ENCODE data around the gene TXNDC8. TPM values are rescaled to one million over a fixed set of nuclear protein-coding genes. Genes with fewer than 3 reads are reported as not detected.

The TXNDC8 gene
- total RNA-seq, 2 experiments from 2014 or later = not detected

DNA sequence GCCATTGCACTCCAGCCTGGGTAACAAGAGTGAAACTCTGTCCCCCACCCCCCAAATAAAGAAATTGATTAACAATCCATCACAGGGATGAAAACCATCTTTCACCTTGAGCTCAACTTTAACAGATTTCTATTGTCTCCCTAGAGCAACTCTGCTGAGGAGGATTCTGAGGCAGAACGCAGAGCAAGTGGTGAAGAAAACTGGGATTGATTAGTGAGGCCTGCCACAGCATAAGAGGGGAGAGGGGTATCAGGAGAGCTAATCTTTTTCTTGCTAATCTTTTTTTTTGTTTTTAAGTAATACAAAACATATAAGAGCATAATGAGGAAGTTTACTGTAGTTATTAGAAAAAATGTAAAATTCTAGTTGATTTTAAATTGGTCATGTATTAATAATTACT is 8.9 kb downstream of the TXNDC8 start:
- intact Hi-C loops (cut with DNase I, micrococcal nuclease) = no loop called here
- ATAC-seq (ENCODE audit: poor library complexity) = no peak
- H3K4me3 ChIP-seq (ENCODE audit: low read length) = no peak overlapping the region
- DNase-seq = no peak
- H3K27ac ChIP-seq (ENCODE audit: low read depth in 1 of 2, low read length in 2 of 2) = no peak overlapping the region
- Mint-ChIP-seq H3K27me3 (peaks cover 5% of the 10 kb centered on the region), H3K9me3 (no peaks in the 10 kb centered on the region), H3K36me3 (ENCODE audit: low read depth) (no peaks in the 10 kb centered on the region), H3K4me3 (no peak overlapping the region), H3K4me1 (ENCODE audit: low read depth) (no peaks in the 10 kb centered on the region), H3K27ac (no peak overlapping the region)
- no peaks in the 10 kb centered on the region for H3K36me3 ChIP-seq (ENCODE audit: insufficient read depth, low read length)
- no peaks in the 10 kb centered on the region for H3K9me3 ChIP-seq (ENCODE audit: control insufficient read depth in 1 of 2, insufficient read depth in 1 of 2, low read length in 2 of 2)
- ChIA-PET CTCF (no interaction called here), POLR2A (no interaction called here)
- H3K4me1 ChIP-seq (ENCODE audit: insufficient read depth, low read length) = no peaks in the 10 kb centered on the region
- TF ChIP-seq, protein P1, sequence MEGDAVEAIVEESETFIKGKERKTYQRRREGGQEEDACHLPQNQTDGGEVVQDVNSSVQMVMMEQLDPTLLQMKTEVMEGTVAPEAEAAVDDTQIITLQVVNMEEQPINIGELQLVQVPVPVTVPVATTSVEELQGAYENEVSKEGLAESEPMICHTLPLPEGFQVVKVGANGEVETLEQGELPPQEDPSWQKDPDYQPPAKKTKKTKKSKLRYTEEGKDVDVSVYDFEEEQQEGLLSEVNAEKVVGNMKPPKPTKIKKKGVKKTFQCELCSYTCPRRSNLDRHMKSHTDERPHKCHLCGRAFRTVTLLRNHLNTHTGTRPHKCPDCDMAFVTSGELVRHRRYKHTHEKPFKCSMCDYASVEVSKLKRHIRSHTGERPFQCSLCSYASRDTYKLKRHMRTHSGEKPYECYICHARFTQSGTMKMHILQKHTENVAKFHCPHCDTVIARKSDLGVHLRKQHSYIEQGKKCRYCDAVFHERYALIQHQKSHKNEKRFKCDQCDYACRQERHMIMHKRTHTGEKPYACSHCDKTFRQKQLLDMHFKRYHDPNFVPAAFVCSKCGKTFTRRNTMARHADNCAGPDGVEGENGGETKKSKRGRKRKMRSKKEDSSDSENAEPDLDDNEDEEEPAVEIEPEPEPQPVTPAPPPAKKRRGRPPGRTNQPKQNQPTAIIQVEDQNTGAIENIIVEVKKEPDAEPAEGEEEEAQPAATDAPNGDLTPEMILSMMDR (IDR thresholded peaks at IDR 0.05) = no peak
- no peaks in the 10 kb centered on the region for H3K27me3 ChIP-seq (ENCODE audit: control insufficient read depth in 1 of 2, insufficient read depth in 2 of 2, low read length in 2 of 2)

DNA sequence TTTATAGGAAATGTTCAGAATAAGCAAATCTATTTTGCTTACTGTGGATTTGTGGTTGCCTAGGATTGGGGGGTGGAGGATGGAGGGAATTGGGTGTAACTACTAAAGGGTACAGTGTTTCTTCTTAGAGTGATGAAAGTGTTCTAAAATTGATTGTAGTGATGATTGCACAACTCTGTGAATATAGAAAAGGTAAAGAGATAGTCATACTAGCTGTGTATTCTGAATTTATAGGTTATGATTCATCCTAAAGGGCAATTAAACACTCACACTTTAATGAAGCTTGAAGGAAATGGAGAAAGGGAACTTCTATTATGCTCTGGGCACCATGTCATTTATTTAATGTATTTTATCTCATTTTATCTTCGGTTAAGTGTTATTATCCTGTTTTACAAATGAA is 9.9 kb downstream of the TXNDC8 start:
- no peak overlapping the region for H3K4me3 ChIP-seq (ENCODE audit: low read length)
- ATAC-seq (ENCODE audit: poor library complexity) (no peak), DNase-seq (no peak)
- intact Hi-C loops (cut with DNase I, micrococcal nuclease) = no loop called here
- CTCF ChIA-PET = no interaction called here
- H3K4me1 ChIP-seq (ENCODE audit: insufficient read depth, low read length) = no peaks in the 10 kb centered on the region
- POLR2A ChIA-PET = no interaction called here
- H3K36me3 ChIP-seq (ENCODE audit: insufficient read depth, low read length) = no peaks in the 10 kb centered on the region
- no peaks in the 10 kb centered on the region for H3K9me3 ChIP-seq (ENCODE audit: control insufficient read depth in 1 of 2, insufficient read depth in 1 of 2, low read length in 2 of 2)
- Mint-ChIP-seq H3K27me3 (peaks cover 1% of the 10 kb centered on the region), H3K9me3 (no peaks in the 10 kb centered on the region), H3K4me1 (ENCODE audit: low read depth) (no peaks in the 10 kb centered on the region), H3K27ac (no peak overlapping the region), H3K36me3 (ENCODE audit: low read depth) (no peaks in the 10 kb centered on the region), H3K4me3 (no peak overlapping the region)
- TF ChIP-seq, protein P1 (IDR thresholded peaks at IDR 0.05) = no peak
- H3K27me3 ChIP-seq (ENCODE audit: control insufficient read depth in 1 of 2, insufficient read depth in 2 of 2, low read length in 2 of 2) = no peaks in the 10 kb centered on the region
- H3K27ac ChIP-seq (ENCODE audit: low read depth in 1 of 2, low read length in 2 of 2) = no peak overlapping the region

DNA sequence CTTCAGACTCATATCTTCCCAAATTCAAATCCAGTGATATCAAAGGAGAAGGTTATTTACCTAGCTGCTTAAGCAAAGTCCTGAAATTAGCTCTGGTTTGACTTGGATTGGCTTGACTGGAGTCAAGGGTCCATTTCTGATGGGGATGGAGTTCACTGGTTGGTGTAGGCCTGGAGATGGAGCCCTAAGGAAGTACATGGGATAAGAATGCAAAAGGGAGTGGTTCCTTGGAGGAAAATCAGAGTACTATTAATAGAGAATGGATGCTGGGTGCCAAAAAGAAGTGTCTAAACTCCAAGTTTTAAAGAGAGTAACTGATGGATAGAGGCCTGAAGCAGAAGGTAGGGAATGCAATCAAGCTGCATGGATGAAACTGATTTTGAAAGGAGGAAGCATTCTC is 13.8 kb downstream of the TXNDC8 start:
- Mint-ChIP-seq H3K4me1 (ENCODE audit: low read depth) (no peaks in the 10 kb centered on the region), H3K9me3 (no peaks in the 10 kb centered on the region), H3K27ac (no peak overlapping the region), H3K27me3 (no peaks in the 10 kb centered on the region), H3K4me3 (no peak overlapping the region), H3K36me3 (ENCODE audit: low read depth) (no peaks in the 10 kb centered on the region)
- ATAC-seq (ENCODE audit: poor library complexity) (no peak), DNase-seq (no peak)
- intact Hi-C loops (cut with DNase I, micrococcal nuclease) = no loop called here
- Histone ChIP-seq H3K4me3 (ENCODE audit: low read length) (no peak overlapping the region), H3K36me3 (ENCODE audit: insufficient read depth, low read length) (no peaks in the 10 kb centered on the region), H3K9me3 (ENCODE audit: control insufficient read depth in 1 of 2, insufficient read depth in 1 of 2, low read length in 2 of 2) (no peaks in the 10 kb centered on the region), H3K27me3 (ENCODE audit: control insufficient read depth in 1 of 2, insufficient read depth in 2 of 2, low read length in 2 of 2) (no peaks in the 10 kb centered on the region), H3K4me1 (ENCODE audit: insufficient read depth, low read length) (no peaks in the 10 kb centered on the region), H3K27ac (ENCODE audit: low read depth in 1 of 2, low read length in 2 of 2) (no peak overlapping the region)
- ChIA-PET POLR2A (no interaction called here), CTCF (no interaction called here)
- TF ChIP-seq, protein P1 (IDR thresholded peaks at IDR 0.05) = no peak
